Measurements from ENCODE around the gene DCPS.

DNA sequence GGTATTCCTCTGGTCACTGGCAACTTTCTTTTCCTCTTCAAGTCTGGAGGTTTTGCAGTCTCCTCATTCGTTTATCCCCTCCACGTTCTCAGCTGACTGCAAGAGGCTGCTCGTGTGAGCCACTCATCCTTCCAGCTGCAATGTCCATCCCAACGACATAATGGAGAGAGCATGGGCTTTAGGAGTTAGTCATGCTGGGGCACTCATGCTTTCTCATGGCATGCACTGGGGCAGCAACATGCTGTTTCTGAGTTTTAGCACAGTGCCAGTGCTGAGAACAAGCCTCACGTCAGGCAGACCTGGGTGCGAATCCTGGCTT lies 7.1 kb downstream of the DCPS start:
- TF ChIP-seq, protein P1, sequence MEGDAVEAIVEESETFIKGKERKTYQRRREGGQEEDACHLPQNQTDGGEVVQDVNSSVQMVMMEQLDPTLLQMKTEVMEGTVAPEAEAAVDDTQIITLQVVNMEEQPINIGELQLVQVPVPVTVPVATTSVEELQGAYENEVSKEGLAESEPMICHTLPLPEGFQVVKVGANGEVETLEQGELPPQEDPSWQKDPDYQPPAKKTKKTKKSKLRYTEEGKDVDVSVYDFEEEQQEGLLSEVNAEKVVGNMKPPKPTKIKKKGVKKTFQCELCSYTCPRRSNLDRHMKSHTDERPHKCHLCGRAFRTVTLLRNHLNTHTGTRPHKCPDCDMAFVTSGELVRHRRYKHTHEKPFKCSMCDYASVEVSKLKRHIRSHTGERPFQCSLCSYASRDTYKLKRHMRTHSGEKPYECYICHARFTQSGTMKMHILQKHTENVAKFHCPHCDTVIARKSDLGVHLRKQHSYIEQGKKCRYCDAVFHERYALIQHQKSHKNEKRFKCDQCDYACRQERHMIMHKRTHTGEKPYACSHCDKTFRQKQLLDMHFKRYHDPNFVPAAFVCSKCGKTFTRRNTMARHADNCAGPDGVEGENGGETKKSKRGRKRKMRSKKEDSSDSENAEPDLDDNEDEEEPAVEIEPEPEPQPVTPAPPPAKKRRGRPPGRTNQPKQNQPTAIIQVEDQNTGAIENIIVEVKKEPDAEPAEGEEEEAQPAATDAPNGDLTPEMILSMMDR (IDR thresholded peaks at IDR 0.05): no peak
- no peak for TF ChIP-seq POLR2A (IDR thresholded peaks at IDR 0.05)
- no peak for TF ChIP-seq EP300 (IDR thresholded peaks at IDR 0.05)
- TF ChIP-seq POLR2AphosphoS5 (IDR thresholded peaks at IDR 0.05): no peak
